IMR-90 (cell line): Measurements from ENCODE around the gene DSCAML1. TPM values are rescaled to one million over a fixed set of nuclear protein-coding genes. Genes with fewer than 3 reads are reported as not detected.

Source experiments
- ATAC-seq: fragments of 200-7000 bp; cut with Tn5 transposase; 2 replicates; pipeline ENCODE4 v1.9.1; 2020; ENCODE audit warnings: low read depth, mild to moderate bottlenecking, moderate library complexity
- BruUV-seq: library from RNA; stranded (reverse); fragments of 400-500 nt; replicated peaks from 2 replicates; lab custom pipeline; 2021; lab: Mats Ljungman, UMichigan
- CTCF ChIA-PET: fragments of 300-600 bp; formaldehyde crosslinking; extraction: SDS; loops from one replicate; lab custom pipeline; 2021; ENCODE audit warnings: antibody characterized with exemption; lab: Yijun Ruan, JAX
- POLR2A ChIA-PET: fragments of 300-600 bp; sonication (Branson Sonifier 250); formaldehyde crosslinking; loops from one replicate; lab custom pipeline; 2022; ENCODE audit warnings: antibody characterized with exemption; ENCODE audit not compliant: unreplicated experiment; lab: Charles Lee
- DNase-seq: peaks from one replicate; pipeline ENCODE4 v3.0.0; 2013
- H2AFZ ChIP-seq: replicated peaks from 2 replicates; pipeline ENCODE3; 2013; ENCODE audit warnings: low read length, mild to moderate bottlenecking; ENCODE audit not compliant: poor library complexity
- H2AK5ac ChIP-seq: 2 replicates; pipeline ENCODE4 v1.6.1; 2013; ENCODE audit warnings: low read depth, low read length, inconsistent platforms
- H2AK9ac ChIP-seq: replicated peaks from 2 replicates; pipeline ENCODE3; 2013; ENCODE audit warnings: mild to moderate bottlenecking, low read depth, low read length, moderate library complexity; ENCODE audit not compliant: poor library complexity
- H2BK120ac ChIP-seq: 2 replicates; pipeline ENCODE4 v1.6.1; 2013; ENCODE audit warnings: low read depth, low read length, inconsistent platforms
- H2BK15ac ChIP-seq: 3 replicates; pipeline ENCODE4 v1.6.1; 2013; ENCODE audit warnings: low read depth, low read length, inconsistent platforms
- H2BK20ac ChIP-seq: 2 replicates; pipeline ENCODE4 v1.6.1; 2013; ENCODE audit warnings: low read depth, mild to moderate bottlenecking, inconsistent platforms, low read length, moderate library complexity
- H2BK5ac ChIP-seq: 2 replicates; pipeline ENCODE4 v1.6.1; 2013; ENCODE audit warnings: mild to moderate bottlenecking, low read depth, low read length, inconsistent platforms; ENCODE audit not compliant: poor library complexity, severe bottlenecking
- H3K14ac ChIP-seq: replicated peaks from 2 replicates; pipeline ENCODE4 v1.6.1; 2013; ENCODE audit warnings: low read depth, low read length, inconsistent platforms
- H3K18ac ChIP-seq: 2 replicates; pipeline ENCODE4 v1.6.1; 2013; ENCODE audit warnings: low read depth, low read length, control low read depth
- H3K23ac ChIP-seq: 2 replicates; pipeline ENCODE4 v1.6.1; 2013; ENCODE audit warnings: low read depth, low read length, inconsistent platforms
- H3K27ac ChIP-seq: 2 replicates; pipeline ENCODE4 v1.5.1; 2013; ENCODE audit warnings: mild to moderate bottlenecking, control low read depth, low read length; ENCODE audit not compliant: insufficient read depth
- H3K27me3 ChIP-seq: 2 replicates; pipeline ENCODE4 v1.6.1; 2013; ENCODE audit warnings: low read length; ENCODE audit not compliant: control insufficient read depth, insufficient read depth
- H3K36me3 ChIP-seq: 2 replicates; pipeline ENCODE4 v1.6.1; 2013; ENCODE audit warnings: low read length, mixed read lengths; ENCODE audit not compliant: control insufficient read depth, insufficient read depth
- H3K4ac ChIP-seq: 2 replicates; pipeline ENCODE4 v1.6.1; 2013; ENCODE audit warnings: low read depth, low read length, inconsistent platforms
- H3K4me1 ChIP-seq: 2 replicates; pipeline ENCODE4 v1.6.1; 2013; ENCODE audit warnings: low read length, mixed read lengths; ENCODE audit not compliant: control insufficient read depth, insufficient read depth
- H3K4me2 ChIP-seq: 2 replicates; pipeline ENCODE4 v1.6.1; 2013; ENCODE audit warnings: low read depth, mild to moderate bottlenecking, control low read depth, low read length, moderate library complexity
- H3K4me3 ChIP-seq: 2 replicates; pipeline ENCODE4 v1.5.1; 2013; ENCODE audit warnings: low read depth, mild to moderate bottlenecking, control low read depth, low read length, moderate library complexity; ENCODE audit not compliant: insufficient read depth
- H3K56ac ChIP-seq: 2 replicates; pipeline ENCODE4 v1.6.1; 2013; ENCODE audit warnings: low read length, inconsistent platforms; ENCODE audit not compliant: insufficient read depth; ENCODE audit errors: extremely low read depth
- H3K79me1 ChIP-seq, 2 experiments: 2 replicates each; pipeline ENCODE4 v1.6.1; 2013; ENCODE audit warnings: low read length in 2 of 2, inconsistent platforms in 1 of 2, low read depth in 1 of 2
- H3K9ac ChIP-seq: 2 replicates; pipeline ENCODE4 v1.6.1; 2013; ENCODE audit warnings: low read depth, low read length, control low read depth
- H3K9me1 ChIP-seq: 2 replicates; pipeline ENCODE4 v1.6.1; 2013; ENCODE audit warnings: low read length, inconsistent platforms; ENCODE audit not compliant: insufficient read depth
- H3K9me3 ChIP-seq: 2 replicates; pipeline ENCODE4 v1.6.1; 2013; ENCODE audit warnings: low read length; ENCODE audit not compliant: control insufficient read depth, insufficient read depth
- H4K20me1 ChIP-seq: 2 replicates; pipeline ENCODE4 v1.6.1; 2013; ENCODE audit warnings: low read length, inconsistent platforms; ENCODE audit not compliant: insufficient read depth
- H4K5ac ChIP-seq: 2 replicates; pipeline ENCODE4 v1.6.1; 2013; ENCODE audit warnings: mild to moderate bottlenecking, low read depth, low read length, control low read depth
- H4K8ac ChIP-seq, 2 experiments: 2 replicates each; pipeline ENCODE4 v1.6.1; 2013; ENCODE audit warnings: low read depth in 2 of 2, low read length in 2 of 2, control low read depth in 1 of 2, inconsistent platforms in 1 of 2
- H4K91ac ChIP-seq: 2 replicates; pipeline ENCODE4 v1.6.1; 2013; ENCODE audit warnings: low read depth, low read length, inconsistent platforms; ENCODE audit not compliant: insufficient read depth
- BHLHE40 ChIP-seq: fragments of 150-350 bp; IDR thresholded peaks from 2 replicates; pipeline ENCODE4 v1.6.1; 2016; ENCODE audit warnings: mild to moderate bottlenecking, low read depth, low read length
- CEBPB ChIP-seq: IDR thresholded peaks from 2 replicates; pipeline ENCODE4 v1.6.1; 2012; ENCODE audit warnings: low read depth, low read length, improper control_type of control experiment
- CHD1 ChIP-seq: IDR thresholded peaks from 2 replicates; pipeline ENCODE4 v1.6.1; 2012; ENCODE audit warnings: low read depth, low read length, improper control_type of control experiment
- MAZ ChIP-seq: IDR thresholded peaks from 2 replicates; pipeline ENCODE4 v1.6.1; 2012; ENCODE audit warnings: low read depth, mild to moderate bottlenecking, low read length, improper control_type of control experiment, moderate library complexity, borderline replicate concordance
- MXI1 ChIP-seq: IDR thresholded peaks from 2 replicates; pipeline ENCODE4 v1.6.1; 2012; ENCODE audit warnings: low read depth, mild to moderate bottlenecking, low read length, moderate library complexity, borderline replicate concordance
- NFE2L2 ChIP-seq: fragments of 150-350 bp; IDR thresholded peaks from 2 replicates; pipeline ENCODE4 v1.6.1; 2016; ENCODE audit warnings: low read depth, mild to moderate bottlenecking, low read length
- POLR2A ChIP-seq: IDR thresholded peaks from 2 replicates; pipeline ENCODE4 v1.6.1; 2012; ENCODE audit warnings: mild to moderate bottlenecking, low read depth, low read length
- RAD21 ChIP-seq: IDR thresholded peaks from 2 replicates; pipeline ENCODE4 v1.6.1; 2012; ENCODE audit warnings: low read length, improper control_type of control experiment
- RFX5 ChIP-seq: IDR thresholded peaks from 2 replicates; pipeline ENCODE4 v1.8.0; 2012; ENCODE audit warnings: low read depth, mild to moderate bottlenecking, low read length, moderate library complexity
- SMC3 ChIP-seq: fragments of 150-350 bp; IDR thresholded peaks from 2 replicates; pipeline ENCODE4 v1.6.1; 2016; ENCODE audit warnings: low read depth, mild to moderate bottlenecking, antibody characterized with exemption, low read length, moderate library complexity
- WGBS, 2 experiments: methylation state at CpG; one replicate each; pipeline versions ENCODE4 v1.1.5 to v1.1.7; 2013; ENCODE audit warnings: missing lambda C conversion rate in 2 of 2; ENCODE audit not compliant: insufficient read length in 1 of 2; ENCODE audit errors: extremely low coverage in 2 of 2; 5-methylcytosine and 5-hydroxymethylcytosine counted together
- dilution Hi-C: fragments of 300-500 bp; cut with HindIII; formaldehyde crosslinking; loops from one replicate; pipeline ENCODE4 v1.14.3; 2018; ENCODE audit warnings: low sequenced_read_pairs; ENCODE audit not compliant: unreplicated experiment
- in situ Hi-C: fragments of 300-500 bp; cut with MboI; formaldehyde crosslinking; loops from 3 replicates; pipeline ENCODE4 v1.14.3; 2019; ENCODE audit warnings: low sequenced_read_pairs, inconsistent platforms, mixed read lengths
- intact Hi-C: fragments of 100-400 bp; cut with micrococcal nuclease; formaldehyde crosslinking; loops from 2 replicates; pipeline ENCODE4 v1.10.0; 2022
- polyA plus RNA-seq, 3 experiments: library from polyadenylated mRNA; depleted of rRNA; stranded (reverse); fragments of >200 nt; gene quantifications; 2 replicates each; pipeline ENCODE4 v1.2.3, GENCODE V29; 2012; ENCODE audit warnings: low replicate concordance in 1 of 3
- total RNA-seq: library from RNA; depleted of rRNA; stranded (reverse); fragments of >200 nt; gene quantifications from 2 replicates; pipeline ENCODE4 v1.2.3, GENCODE V29; 2012
- TF ChIP-seq, protein P1 (sequence below): fragments of 150-350 bp; IDR thresholded peaks from 2 replicates; pipeline ENCODE4 v1.6.1; 2016; ENCODE audit warnings: low read depth, mild to moderate bottlenecking, low read length, moderate library complexity, borderline replicate concordance
- TF ChIP-seq, protein P2 (sequence below): fragments of 150-350 bp; IDR thresholded peaks from 2 replicates; pipeline ENCODE4 v1.6.1; 2017; ENCODE audit warnings: mild to moderate bottlenecking, antibody characterized with exemption, low read length, low read depth
- TF ChIP-seq, protein P3 (sequence below): conservative IDR thresholded peaks from 2 replicates; pipeline ENCODE4 v1.5.1; 2012; ENCODE audit warnings: mild to moderate bottlenecking, low read depth, low read length, improper control_type of control experiment

DSCAML1 gene
- total and polyA plus RNA-seq, 2 of the 4 experiments (the other 2 are of a cell fraction) = not detected

DNA sequence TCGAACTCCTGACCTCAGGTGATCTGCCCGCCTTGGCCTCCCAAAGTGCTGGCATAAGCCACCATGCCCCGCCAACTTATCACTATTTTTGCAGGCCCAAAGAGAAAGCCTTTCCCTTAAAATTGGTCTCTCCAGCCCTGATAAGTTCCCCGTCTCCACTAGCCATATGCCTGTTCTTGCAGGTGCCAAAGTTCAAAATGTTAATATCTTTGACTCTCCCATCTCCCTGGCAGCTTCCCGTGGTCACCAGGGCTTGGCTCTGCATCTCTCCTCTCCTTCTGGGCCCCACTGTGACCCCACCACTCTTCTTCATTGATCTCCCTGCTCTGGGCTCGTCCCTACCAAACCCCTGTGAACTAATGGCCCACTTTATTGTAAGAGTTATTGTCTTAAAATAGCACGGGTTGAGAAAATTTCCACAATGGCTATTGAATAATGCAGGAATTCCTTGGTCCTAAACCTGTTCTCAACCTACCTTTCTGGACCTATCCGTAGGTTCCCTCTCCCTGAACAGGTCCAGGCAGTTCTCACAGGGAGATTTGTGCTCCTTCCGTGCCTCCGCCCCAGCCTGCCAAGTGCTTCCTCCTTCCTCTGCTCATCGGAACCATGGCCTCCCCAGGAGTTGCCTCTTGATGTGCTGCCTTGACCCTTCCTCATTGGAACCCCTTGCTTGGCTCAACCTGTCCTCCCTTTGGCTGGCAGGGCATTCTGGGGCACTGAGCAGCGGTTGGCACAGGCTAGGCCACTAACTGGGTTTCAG lies 147.5 kb downstream of the DSCAML1 start:
- Histone ChIP-seq H2BK5ac (no peak overlapping the region), H3K4me1 (no peaks in the 10 kb centered on the region), H3K27ac (no peak overlapping the region), H3K4ac (no peak overlapping the region), H3K36me3 (no peaks in the 10 kb centered on the region), H2AK5ac (no peak overlapping the region), H3K56ac (no peak overlapping the region), H3K14ac (no peak overlapping the region), H4K5ac (no peak overlapping the region), H2BK20ac (no peak overlapping the region), H2AFZ (peak overlapping the region; percentile 14), H3K23ac (no peak overlapping the region), H2AK9ac (no peak overlapping the region), H3K9me3 (no peaks in the 10 kb centered on the region), H3K79me1 (no peaks in the 10 kb centered on the region), H3K4me3 (no peak overlapping the region), H3K27me3 (peaks cover 5% of the 10 kb centered on the region; the same call in 1 of the 2 replicates), H4K20me1 (no peaks in the 10 kb centered on the region), H2BK15ac (no peak overlapping the region), H4K91ac (no peak overlapping the region), H3K18ac (no peak overlapping the region), H3K4me2 (no peak overlapping the region), H2BK120ac (no peak overlapping the region), H3K9ac (no peak overlapping the region), H4K8ac (no peak overlapping the region), H3K9me1 (no peaks in the 10 kb centered on the region)
- dilution Hi-C loops = no loop called here
- DNase-seq = no peak
- TF ChIP-seq CHD1 (no peak), CEBPB (no peak), NFE2L2 (no peak), POLR2A (no peak), SMC3 (no peak), MAZ (no peak), RAD21 (no peak), RFX5 (no peak), MXI1 (no peak), BHLHE40 (no peak)
- TF ChIP-seq, protein P1, sequence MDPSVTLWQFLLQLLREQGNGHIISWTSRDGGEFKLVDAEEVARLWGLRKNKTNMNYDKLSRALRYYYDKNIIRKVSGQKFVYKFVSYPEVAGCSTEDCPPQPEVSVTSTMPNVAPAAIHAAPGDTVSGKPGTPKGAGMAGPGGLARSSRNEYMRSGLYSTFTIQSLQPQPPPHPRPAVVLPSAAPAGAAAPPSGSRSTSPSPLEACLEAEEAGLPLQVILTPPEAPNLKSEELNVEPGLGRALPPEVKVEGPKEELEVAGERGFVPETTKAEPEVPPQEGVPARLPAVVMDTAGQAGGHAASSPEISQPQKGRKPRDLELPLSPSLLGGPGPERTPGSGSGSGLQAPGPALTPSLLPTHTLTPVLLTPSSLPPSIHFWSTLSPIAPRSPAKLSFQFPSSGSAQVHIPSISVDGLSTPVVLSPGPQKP = no peak
- TF ChIP-seq, protein P2, sequence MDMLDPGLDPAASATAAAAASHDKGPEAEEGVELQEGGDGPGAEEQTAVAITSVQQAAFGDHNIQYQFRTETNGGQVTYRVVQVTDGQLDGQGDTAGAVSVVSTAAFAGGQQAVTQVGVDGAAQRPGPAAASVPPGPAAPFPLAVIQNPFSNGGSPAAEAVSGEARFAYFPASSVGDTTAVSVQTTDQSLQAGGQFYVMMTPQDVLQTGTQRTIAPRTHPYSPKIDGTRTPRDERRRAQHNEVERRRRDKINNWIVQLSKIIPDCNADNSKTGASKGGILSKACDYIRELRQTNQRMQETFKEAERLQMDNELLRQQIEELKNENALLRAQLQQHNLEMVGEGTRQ = no peak
- TF ChIP-seq, protein P3, sequence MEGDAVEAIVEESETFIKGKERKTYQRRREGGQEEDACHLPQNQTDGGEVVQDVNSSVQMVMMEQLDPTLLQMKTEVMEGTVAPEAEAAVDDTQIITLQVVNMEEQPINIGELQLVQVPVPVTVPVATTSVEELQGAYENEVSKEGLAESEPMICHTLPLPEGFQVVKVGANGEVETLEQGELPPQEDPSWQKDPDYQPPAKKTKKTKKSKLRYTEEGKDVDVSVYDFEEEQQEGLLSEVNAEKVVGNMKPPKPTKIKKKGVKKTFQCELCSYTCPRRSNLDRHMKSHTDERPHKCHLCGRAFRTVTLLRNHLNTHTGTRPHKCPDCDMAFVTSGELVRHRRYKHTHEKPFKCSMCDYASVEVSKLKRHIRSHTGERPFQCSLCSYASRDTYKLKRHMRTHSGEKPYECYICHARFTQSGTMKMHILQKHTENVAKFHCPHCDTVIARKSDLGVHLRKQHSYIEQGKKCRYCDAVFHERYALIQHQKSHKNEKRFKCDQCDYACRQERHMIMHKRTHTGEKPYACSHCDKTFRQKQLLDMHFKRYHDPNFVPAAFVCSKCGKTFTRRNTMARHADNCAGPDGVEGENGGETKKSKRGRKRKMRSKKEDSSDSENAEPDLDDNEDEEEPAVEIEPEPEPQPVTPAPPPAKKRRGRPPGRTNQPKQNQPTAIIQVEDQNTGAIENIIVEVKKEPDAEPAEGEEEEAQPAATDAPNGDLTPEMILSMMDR = no peak
- ChIA-PET CTCF (no interaction called here), POLR2A (interaction anchor here (0.6 kb wide), 1 partner anchor 81 kb away, joined by 3 read pairs; no protein-coding TSS in a partner anchor)
- no peak for ATAC-seq
- in situ Hi-C loops = no loop called here
- intact Hi-C loops = no loop called here
- no TSS peak for BruUV-seq
- WGBS, 2 experiments = 67% methylated on average over 8 of the region's 12 CpGs; no CpG with 5 or more reads in 1 of the 2 experiments
